Body of pancreas (tissue), 4 donors: Measurements from ENCODE around the gene FCHSD2. TPM values are rescaled to one million over a fixed set of nuclear protein-coding genes. Genes with fewer than 3 reads are reported as not detected.

ENCODE experiments used
- ATAC-seq: fragments of 150-250 bp; one replicate; pipeline ENCODE4 v1.9.1; 2016
- DNase-seq, 4 donors: peaks; one replicate each; pipeline ENCODE4 v3.0.0-alpha.2; 2019
- H3K27ac ChIP-seq, 4 donors: fragments of 200-600 bp; sonication (generic); 1 replicate in 3 of 4; 2 replicates in 1 of 4; pipeline versions ENCODE4 v1.5.1 to v1.6.1; 2016 to 2019; ENCODE audit warnings: mild to moderate bottlenecking in 1 of 4, mixed read lengths in 1 of 4, moderate library complexity in 1 of 4
- H3K27me3 ChIP-seq, 2 donors: fragments of 200-600 bp; sonication (generic); one replicate each; pipeline ENCODE4 v1.6.0; 2016; ENCODE audit warnings: mild to moderate bottlenecking in 1 of 2
- H3K36me3 ChIP-seq, 2 donors: fragments of 200-600 bp; sonication (generic); replicated peaks in 1 of 2; 2 replicates each; pipeline ENCODE4 v1.5.1; 2016; ENCODE audit warnings: low read depth in 2 of 2; ENCODE audit not compliant: insufficient read depth in 1 of 2
- H3K4me1 ChIP-seq: fragments of 200-600 bp; sonication (generic); one replicate; pipeline ENCODE4 v1.6.0; 2016
- H3K4me3 ChIP-seq, 2 donors: fragments of 200-600 bp; sonication (generic); 1 replicate in 1 of 2; 2 replicates in 1 of 2; pipeline ENCODE4 v1.5.1; 2016 to 2019
- H3K9me3 ChIP-seq, 3 donors: fragments of 200-600 bp; sonication (generic); 1 replicate in 2 of 3; 2 replicates in 1 of 3; pipeline ENCODE4 v1.5.1; 2016
- CTCF ChIP-seq, 7 experiments: fragments of 450-650 bp in 4 of 7; fragments of 200-600 bp in 3 of 7; sonication (generic) in 3 of 7; IDR thresholded peaks; one replicate each; pipeline ENCODE4 v1.5.1; 2016 to 2019; ENCODE audit warnings: antibody characterized with exemption in 7 of 7
- POLR2A ChIP-seq, 3 donors: fragments of 450-650 bp; IDR thresholded peaks; one replicate each; pipeline ENCODE4 v1.6.1; 2016; ENCODE audit warnings: antibody characterized with exemption in 3 of 3, mild to moderate bottlenecking in 2 of 3
- WGBS, 2 donors: methylation state at CpG; one replicate each; pipeline ENCODE4 v1.1.5; 2017; 5-methylcytosine and 5-hydroxymethylcytosine counted together
- intact Hi-C: fragments of 100-400 bp; cut with DNase I; formaldehyde crosslinking; loops from one replicate; pipeline ENCODE4 v1.15.1; 2023
- small RNA-seq: library from RNA; depleted of rRNA; stranded (forward); fragments of <200 nt; gene quantifications from one replicate; pipeline ENCODE3, GENCODE V24; 2016
- total RNA-seq, 2 donors: library from RNA; depleted of rRNA; stranded (reverse); fragments of >200 nt; gene quantifications; one replicate each; pipeline ENCODE4 v1.1.0, GENCODE V29; 2016

FCHSD2 gene
- total RNA-seq, 2 donors from 2014 or later = 7.3 to 8.0 TPM

GRCh38 chr11:72787216-72788104 lies 354.7 kb downstream of the FCHSD2 start:
- ATAC-seq (peak; percentile 74), DNase-seq (peak; percentile 49 to 74 (median 60))
- H3K9me3 ChIP-seq = no peaks in the 10 kb centered on the region
- no peaks in the 10 kb centered on the region for H3K36me3 ChIP-seq
- peaks cover 26% of the 10 kb centered on the region for H3K4me1 ChIP-seq
- H3K4me3 ChIP-seq = no peak overlapping the region
- 41 to 63% methylated on average over 6 to 16 of the region's 16 CpGs for WGBS, 2 donors
- TF ChIP-seq CTCF (IDR thresholded peaks at IDR 0.05) (peak in 4 of 7 experiments; percentile 29 to 43 (median 34)), POLR2A (IDR thresholded peaks at IDR 0.05) (peak; percentile 6 to 36 (median 20))
- H3K27ac ChIP-seq = peak overlapping the region; percentile 41 to 74 (median 52)
- intact Hi-C loops = loop anchor here (5.0 kb wide), 1 partner anchor 60 kb away; no protein-coding TSS in a partner anchor
- no peaks in the 10 kb centered on the region for H3K27me3 ChIP-seq

Small RNA genes within 50 kb of the gene (small RNA-seq; reads per million reads assigned to genes)
- not detected for gene RNU6-672P

Other genes starting within 250 kb of the FCHSD2 start
- gene P2RY2, start 76.0 kb upstream of the FCHSD2 start, total RNA-seq = 1 to 10 TPM; 2.0 to 2.1 TPM
- gene P2RY6, start 130.0 kb upstream of the FCHSD2 start, total RNA-seq = not detected
- 10 to 100 TPM; 19.2 to 28.0 TPM for gene ARHGEF17, start 166.0 kb upstream of the FCHSD2 start, total RNA-seq
- under 1 TPM; 0.33 to 0.52 TPM for gene RELT, start 234.1 kb upstream of the FCHSD2 start, total RNA-seq